Activated effector memory CD4-positive, alpha-beta T cell treated with Interleukin-2 at 50 U/mL for 16 hours (primary cell): ENCODE results near the gene POFUT2.

Source experiments
- DNase-seq: peaks from one replicate; pipeline ENCODE4 v3.0.0-alpha.2; 2020

Gene POFUT2

GRCh38 chr21:45260191-45260825 is 27.4 kb downstream of the POFUT2 start:
- DNase-seq: no peak

DNA sequence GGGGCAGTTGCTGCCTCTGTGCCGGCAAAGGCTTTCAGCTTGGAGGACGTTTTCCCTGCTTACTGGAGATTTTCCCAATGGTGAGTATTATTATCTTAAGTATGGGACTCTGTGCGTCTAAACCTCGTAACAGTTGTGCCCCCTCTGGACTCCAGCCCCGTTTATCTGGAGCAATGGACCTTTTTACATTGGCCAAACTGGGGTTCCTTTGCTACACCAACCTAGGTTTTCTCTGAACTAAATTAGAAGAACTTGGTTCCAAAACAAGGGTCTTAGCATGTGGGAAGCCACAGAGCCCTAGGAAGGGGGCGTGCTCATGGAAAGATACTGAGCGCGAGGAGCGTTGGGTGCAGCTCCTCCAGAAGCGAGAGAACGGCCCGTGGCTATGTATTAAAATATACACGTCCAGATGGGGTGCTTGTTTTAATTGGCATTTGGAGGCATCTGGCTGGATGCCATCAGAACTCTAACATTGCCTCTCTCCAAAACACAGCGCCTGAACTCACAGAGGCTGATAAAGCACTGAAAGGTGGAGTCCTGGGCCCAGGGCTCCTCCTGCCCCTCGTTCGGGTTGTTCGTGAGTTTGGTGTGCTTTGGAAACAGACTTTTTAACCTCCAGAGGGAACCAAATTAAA is 28.4 kb downstream of the POFUT2 start:
- no peak for DNase-seq

DNA sequence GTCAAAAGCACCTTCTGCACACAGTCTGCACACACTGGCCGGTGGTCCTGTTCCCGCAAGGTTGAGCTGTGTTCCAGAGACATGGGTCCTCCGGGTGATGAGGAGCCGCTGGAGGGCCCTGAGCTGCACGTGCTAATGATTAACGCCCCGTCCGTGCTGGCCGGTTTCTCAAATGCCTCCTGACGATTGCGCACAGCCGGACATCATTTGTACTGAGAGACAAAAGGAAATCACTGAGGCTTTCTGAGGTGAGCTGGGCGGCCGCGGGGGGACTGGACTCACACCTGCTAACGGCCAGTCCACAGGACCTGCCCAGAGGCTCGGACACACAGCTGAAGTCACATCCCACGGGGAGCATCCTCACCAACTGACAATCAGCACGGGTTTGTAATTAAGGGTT is 29.2 kb downstream of the POFUT2 start:
- no peak for DNase-seq

GRCh38 chr21:45257673-45258341 is 29.9 kb downstream of the POFUT2 start:
- no peak for DNase-seq

DNA sequence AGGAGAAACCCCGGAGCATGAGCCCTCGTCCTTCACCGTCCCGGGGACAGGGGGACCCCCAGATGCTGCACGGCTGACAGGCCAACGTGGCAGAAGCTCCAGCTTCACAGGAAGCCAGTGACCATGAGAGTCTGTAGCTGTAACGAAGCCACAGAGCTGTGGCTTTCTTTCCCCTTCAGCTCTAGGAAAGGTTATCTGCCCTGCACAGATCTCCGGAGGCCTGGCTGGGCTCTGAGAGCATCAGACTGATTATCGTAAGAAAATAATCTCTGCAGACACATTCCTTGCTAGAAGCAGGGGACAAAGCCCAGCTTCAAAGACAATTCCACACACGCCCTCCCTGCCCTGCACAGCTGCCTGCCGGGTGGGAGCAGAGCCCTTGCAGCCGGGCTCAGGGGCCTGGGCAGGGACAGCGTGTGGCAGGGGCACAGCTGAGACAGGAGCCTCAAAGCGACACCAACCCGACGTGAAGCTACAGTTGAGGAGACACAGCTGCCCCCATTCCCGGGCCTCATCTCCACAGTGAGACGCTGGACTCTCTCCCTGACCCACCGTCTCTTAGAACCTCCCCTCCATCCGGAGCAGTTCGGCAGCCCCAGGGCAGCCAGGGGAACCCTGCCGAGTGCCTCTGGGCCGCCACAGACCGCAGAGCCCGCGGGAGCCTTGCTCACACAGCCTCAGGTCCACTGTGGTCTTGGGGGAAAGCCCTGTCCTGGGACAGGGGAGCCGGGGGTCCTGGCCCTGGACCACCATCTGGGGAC is 30.6 kb downstream of the POFUT2 start:
- DNase-seq: no peak

DNA sequence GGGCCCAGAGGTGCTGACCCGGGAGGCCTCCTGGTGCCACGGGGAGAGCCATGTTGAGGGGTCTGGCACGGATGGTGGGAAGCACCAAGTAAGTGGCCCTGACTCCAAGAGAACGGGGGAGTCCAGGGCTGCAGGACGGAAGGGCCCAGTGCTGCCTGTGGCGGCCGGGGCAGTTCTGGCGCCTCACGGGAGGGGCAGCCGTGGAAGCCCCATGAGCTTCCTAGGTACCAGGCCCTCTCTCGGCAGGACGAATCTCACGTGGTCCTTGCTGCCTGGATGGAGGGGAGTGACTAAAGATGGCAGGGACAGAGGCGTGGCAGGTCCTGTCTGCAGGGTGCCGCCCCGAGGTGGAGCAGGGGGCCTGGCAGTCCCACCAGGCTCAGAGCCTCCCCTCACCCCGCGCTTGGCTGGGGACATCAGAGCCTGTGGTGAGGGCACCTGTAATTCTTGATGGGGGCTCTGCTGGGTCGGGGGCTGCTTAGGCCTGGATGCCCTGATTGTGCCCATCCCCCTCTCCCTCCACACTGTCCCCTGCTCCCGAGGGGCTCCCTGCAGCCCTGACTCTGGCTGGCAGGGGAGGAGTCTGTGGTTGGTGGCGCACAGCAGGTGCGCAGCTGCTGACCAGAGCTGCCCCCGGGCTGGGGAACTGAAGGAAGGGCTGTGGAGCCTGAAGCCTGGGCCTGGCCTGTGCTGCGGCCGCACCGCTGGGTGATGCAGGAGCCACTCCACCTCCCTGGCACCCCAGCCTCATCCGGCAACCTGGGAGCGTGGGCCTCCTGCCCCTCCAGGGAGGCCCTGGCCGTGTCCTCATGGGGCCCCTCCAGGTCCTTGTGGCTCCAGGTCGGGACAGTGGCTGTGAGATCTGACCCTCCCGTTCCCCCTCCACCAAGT is 31.4 kb downstream of the POFUT2 start:
- no peak for DNase-seq

DNA sequence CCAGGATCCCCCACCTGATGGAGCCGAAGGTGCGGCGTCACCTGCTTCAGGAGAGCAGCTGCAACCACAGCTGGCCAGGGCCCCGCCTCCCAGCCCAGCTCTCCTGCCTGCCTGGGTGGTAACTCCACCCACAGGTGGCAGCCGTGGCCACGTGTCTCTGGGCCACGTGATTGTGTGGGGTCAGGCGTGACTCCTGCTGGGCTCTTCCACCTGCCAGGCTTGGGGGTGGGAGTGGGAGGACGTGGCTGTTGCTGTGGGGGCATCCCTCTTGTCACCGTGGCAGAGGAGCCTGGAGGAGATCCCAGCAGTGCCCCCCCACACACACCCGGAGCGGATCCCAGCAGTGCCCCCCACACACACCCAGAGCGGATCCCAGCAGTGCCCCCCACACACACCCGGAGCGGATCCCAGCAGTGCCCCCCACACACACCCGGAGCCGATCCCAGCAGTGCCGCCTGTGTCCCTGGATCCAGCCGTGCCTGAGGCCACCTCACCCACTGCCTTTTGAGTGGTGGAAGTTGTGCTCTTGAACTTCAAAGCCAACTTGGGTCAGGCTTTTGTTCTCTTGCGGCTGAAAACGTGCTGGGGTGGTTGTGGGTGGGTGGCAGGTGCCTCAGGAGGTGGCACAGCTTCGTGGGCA is 32.2 kb downstream of the POFUT2 start:
- no peak for DNase-seq

GRCh38 chr21:45254460-45254930 is 33.2 kb downstream of the POFUT2 start:
- DNase-seq: no peak

- DNase-seq: no peak
Measured at GRCh38 chr21:45253633-45254459, 33.8 kb downstream of the POFUT2 start.

- DNase-seq: no peak
Measured at GRCh38 chr21:45253180-45253579, 34.5 kb downstream of the POFUT2 start.

- DNase-seq: no peak
Measured at GRCh38 chr21:45252448-45252925, 35.2 kb downstream of the POFUT2 start.

DNA sequence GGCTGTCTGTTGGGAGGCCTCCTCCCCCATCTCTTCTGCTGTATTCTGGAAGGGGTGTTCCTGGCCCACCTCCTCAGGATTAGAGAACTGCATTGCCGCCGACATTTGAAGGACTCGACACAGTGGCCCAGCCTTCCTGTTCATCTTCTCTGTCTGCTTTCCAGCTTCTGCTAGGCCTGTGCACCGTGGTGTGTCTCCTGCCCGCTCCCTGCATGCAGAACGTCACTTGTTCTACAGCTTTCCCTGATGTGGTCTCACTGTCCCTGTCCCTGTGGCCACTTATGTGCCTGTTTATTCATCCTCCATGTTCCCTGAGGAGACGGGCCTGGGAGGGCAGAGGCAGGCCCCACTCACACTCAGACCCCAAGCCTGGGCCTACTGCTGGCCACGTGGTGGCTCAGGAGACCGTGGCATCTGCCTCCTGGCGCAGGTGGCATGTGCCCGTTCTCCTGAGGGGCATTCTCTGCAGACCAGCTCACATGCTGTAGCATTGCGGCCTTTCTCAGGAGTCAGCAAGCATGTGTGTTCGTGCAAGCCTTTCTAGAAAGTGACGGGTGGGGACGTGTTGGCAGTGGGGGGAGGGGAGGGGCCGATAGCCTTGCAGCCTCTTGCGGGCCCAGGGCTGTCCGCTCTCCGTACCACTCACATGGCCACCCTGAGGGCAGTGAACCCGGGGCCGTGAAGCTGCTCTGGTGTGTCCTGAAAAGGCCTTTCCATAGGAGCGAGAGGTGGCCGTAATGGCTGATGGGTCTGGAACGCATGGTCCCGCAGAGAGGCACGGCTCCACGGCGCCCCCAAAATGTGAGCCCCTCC is 35.9 kb downstream of the POFUT2 start:
- no peak for DNase-seq

- no peak for DNase-seq
Measured at GRCh38 chr21:45250914-45251634, 36.6 kb downstream of the POFUT2 start.

GRCh38 chr21:45250272-45250671 is 37.4 kb downstream of the POFUT2 start:
- DNase-seq: no peak

- no peak for DNase-seq
Measured at GRCh38 chr21:45249626-45250025, 38.1 kb downstream of the POFUT2 start.

DNA sequence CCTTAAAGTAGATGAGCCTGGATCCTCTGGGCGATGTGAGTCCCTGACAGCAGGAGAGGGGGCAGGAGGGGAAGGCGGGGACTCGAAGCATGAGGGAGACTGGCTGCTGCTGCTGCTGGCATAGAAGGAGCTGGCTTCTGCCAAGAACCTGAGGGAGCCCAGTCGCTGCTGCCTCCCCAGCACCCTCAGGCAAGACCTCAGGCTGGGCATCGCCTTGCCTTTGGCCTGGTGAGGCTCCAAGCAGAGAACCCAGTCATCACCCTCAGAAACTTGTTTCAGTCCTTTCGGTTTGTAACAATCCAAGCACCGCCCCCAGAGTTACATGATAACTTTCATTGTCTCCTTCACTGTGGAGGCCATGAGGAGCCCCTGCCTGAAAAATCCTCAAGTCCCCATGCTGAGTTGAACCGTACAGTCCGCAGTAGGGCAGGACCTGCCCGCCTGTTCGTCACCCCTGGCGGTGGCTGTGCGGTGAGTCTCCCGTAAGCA is 38.8 kb downstream of the POFUT2 start:
- no peak for DNase-seq

DNA sequence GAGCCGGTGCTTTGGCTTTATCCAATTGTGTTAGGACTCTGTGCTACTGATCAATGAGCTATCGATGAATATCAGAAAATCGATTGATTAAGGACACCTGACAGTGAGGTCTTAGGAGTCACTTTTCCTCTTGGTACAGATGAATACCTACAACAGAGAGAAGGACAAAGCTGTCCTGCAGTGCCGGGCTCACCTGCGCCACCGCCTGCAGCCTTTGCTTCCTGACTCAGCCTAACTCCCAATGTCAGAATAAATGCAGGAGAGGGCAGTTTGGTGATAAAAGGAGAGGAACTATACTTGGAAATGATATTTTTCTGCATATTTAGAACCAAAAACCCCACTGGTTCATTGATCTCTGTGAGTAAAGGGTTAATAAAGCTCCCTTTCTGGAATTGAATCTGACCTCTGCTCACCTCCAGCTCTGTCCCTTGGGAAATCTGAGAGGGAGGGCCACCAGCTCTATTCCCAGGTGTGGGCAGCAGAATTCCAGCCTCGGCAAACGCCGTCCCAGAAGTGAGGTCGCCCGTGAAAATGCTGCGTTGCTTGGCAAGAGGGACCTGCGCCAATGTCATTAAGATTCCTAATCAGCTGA is 39.3 kb downstream of the POFUT2 start:
- no peak for DNase-seq
